ENCODE measurements around the gene ALX3.

- TF ChIP-seq CTCF (IDR thresholded peaks at IDR 0.05), result no peak
- no peak for TF ChIP-seq POLR2AphosphoS5 (IDR thresholded peaks at IDR 0.05)
- no peak for TF ChIP-seq POLR2A (IDR thresholded peaks at IDR 0.05)
- TF ChIP-seq EP300 (IDR thresholded peaks at IDR 0.05), result no peak
These were observed 9.1 kb downstream of the ALX3 start for GRCh38 chr1:110061341-110061740.
